Measurements from ENCODE around the gene ZC3H12C.
"Not testable (repeated sequence)": the region's sequence is repeated elsewhere in the genome, so short reads cannot be mapped to it uniquely, and the experiment has no call there.

Gene ZC3H12C

GRCh38 chr11:110186867-110187266 is 93.7 kb downstream of the ZC3H12C start:
- DNase-seq = no peak

- DNase-seq = no peak
These were observed 94.5 kb downstream of the ZC3H12C start for GRCh38 chr11:110187731-110188130.

GRCh38 chr11:110190885-110191284 is 97.7 kb downstream of the ZC3H12C start:
- no peak for DNase-seq

- DNase-seq = not testable (repeated sequence)
These were observed 99.6 kb downstream of the ZC3H12C start for GRCh38 chr11:110192604-110193282.

GRCh38 chr11:110194211-110194766 is 101.1 kb downstream of the ZC3H12C start:
- not testable (repeated sequence) for DNase-seq

GRCh38 chr11:110196241-110196754 is 103.1 kb downstream of the ZC3H12C start:
- no peak for DNase-seq

- DNase-seq = no peak
These were observed 103.8 kb downstream of the ZC3H12C start for GRCh38 chr11:110196884-110197420.

GRCh38 chr11:110198031-110198729 is 105.0 kb downstream of the ZC3H12C start:
- DNase-seq = no peak

GRCh38 chr11:110199184-110199981 is 106.2 kb downstream of the ZC3H12C start:
- no peak for DNase-seq

- no peak for DNase-seq
These were observed 107.0 kb downstream of the ZC3H12C start for GRCh38 chr11:110200241-110200640.

- DNase-seq = no peak
These were observed 107.6 kb downstream of the ZC3H12C start for GRCh38 chr11:110200836-110201235.

GRCh38 chr11:110207123-110207522 is 113.9 kb downstream of the ZC3H12C start:
- DNase-seq = no peak

GRCh38 chr11:110208678-110209312 is 115.6 kb downstream of the ZC3H12C start:
- not testable (repeated sequence) for DNase-seq

GRCh38 chr11:110209313-110209694 is 116.1 kb downstream of the ZC3H12C start:
- not testable (repeated sequence) for DNase-seq

GRCh38 chr11:110217223-110217877 is 124.2 kb downstream of the ZC3H12C start:
- DNase-seq = no peak

- no peak for DNase-seq
These were observed 124.7 kb downstream of the ZC3H12C start for GRCh38 chr11:110217936-110218335.

- no peak for DNase-seq
These were observed 126.0 kb downstream of the ZC3H12C start for GRCh38 chr11:110219006-110219785.
